GM12874 (cell line): ENCODE measurements around the gene RREB1.

Experiments used
- CTCF ChIP-seq: IDR thresholded peaks from 2 replicates; pipeline ENCODE4 v1.5.1; 2011; ENCODE audit warnings: low read depth, mild to moderate bottlenecking, control low read depth, low read length, moderate library complexity; ENCODE audit not compliant: insufficient read depth

The RREB1 gene

DNA sequence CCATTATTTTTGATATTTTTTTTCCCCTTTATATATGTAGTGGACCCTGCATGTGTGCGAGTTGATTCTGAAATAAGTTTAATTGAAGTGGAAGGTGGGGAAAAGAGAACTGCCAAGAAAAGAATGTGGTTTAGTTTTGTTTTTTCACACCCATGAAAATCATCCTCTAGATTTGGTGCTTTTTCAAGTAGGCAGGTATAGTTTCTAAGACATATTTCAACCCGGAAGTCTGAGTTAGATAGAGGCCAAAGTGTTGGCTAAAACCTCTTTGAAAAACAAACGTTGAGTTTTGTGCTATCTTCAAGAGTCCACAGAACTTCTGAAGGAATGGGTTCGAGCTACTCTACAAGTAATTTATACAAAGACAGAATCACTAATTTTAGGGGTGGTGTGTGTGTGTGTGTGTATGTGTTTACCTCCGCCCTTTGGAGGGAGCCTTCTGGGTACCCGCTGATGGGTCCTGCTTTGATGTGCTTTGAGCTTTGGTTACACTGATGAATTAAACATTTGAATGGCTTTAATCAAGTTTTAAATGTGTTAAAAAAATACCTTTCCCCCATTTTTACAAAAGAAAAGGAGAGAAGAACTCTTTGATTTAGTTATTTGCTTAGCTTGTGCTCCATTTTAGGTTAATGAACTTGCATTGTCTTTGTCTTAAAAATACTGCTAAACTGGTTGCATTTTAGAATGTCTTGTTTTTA is 2.5 kb downstream of the RREB1 start:
- no peak for TF ChIP-seq CTCF

- no peak for TF ChIP-seq CTCF
These were observed 3.4 kb downstream of the RREB1 start for GRCh38 chr6:7111095-7111690.

GRCh38 chr6:7112171-7112570 is 4.4 kb downstream of the RREB1 start:
- no peak for TF ChIP-seq CTCF

GRCh38 chr6:7112741-7113313 is 5.1 kb downstream of the RREB1 start:
- no peak for TF ChIP-seq CTCF

- TF ChIP-seq CTCF: no peak
These were observed 7.1 kb downstream of the RREB1 start for GRCh38 chr6:7114744-7115458.

GRCh38 chr6:7115543-7116231 is 7.9 kb downstream of the RREB1 start:
- TF ChIP-seq CTCF: no peak

- no peak for TF ChIP-seq CTCF
These were observed 11.6 kb downstream of the RREB1 start for GRCh38 chr6:7119272-7119801.
